Heart right ventricle (tissue), 12 donors: ENCODE data around the gene SPATC1L. TPM values are rescaled to one million over a fixed set of nuclear protein-coding genes. Genes with fewer than 3 reads are reported as not detected.

Experiments
- polyA plus RNA-seq, 2 donors: library from polyadenylated mRNA; stranded (reverse); fragments of 200-250 nt; gene quantifications; one replicate each; pipeline ENCODE4 v1.2.3, GENCODE V29; 2013
- total RNA-seq, 10 donors: library from RNA; stranded (reverse); fragmentation: NEBNext Ultra II Directional in 3 of 10; extraction: Animal tissue kit (Norgen Biotek cat#: 25700) in 3 of 10; gene quantifications; one replicate each; pipeline versions ENCODE4 v1.2.1 to v1.2.4, GENCODE V29; 2021 to 2023
- donor health status: ischemic (EF 13 %, LVEDD 7.1; RV severe dilation, severe dysfunction).
- donor health status: healthy with polysubstance abuse.
- donor health status: DM: no; HTN: yes; CAD: no.
- donor health status: DM: no; HTN: no; CAD: no.
- donor health status: ischemic (EF 25% LVEDD 6.9; RV normal size, moderate dysfunction).
- donor health status: ischemic (EF 25% LVEDD 5.7; RV mildly dilated, moderate dysfunction).
- donor health status: healthy.
- donor health status: nonischemic (EF 11% LVEDD 7.7; RV severe dilation, severe dysfunction).
- donor health status: DM: yes; HTN: yes; CAD: no.
- donor health status: PGD.
- donor health status: ischemic (EF 29% LVEDD 5.4; RV normal size, mild dysfunction).
- donor health status: nonischemic (EF 23%, LVEDD 6.1; RV moderate dilation, normal function).

The SPATC1L gene
- total and polyA plus RNA-seq, 12 donors, result 4.7 to 14.6 (median 8.4) TPM

Other genes starting within 250 kb of the SPATC1L start
- 100 to 1,000 TPM in 5 of 10 donors, 10 to 100 TPM in 5; 71.9 to 260 (median 100) TPM for gene COL6A1, start 202.7 kb downstream of the SPATC1L start, total RNA-seq
- 100 to 1,000 TPM; 209 to 388 TPM for gene COL6A1, start 202.7 kb downstream of the SPATC1L start, polyA plus RNA-seq
- 100 to 1,000 TPM in 8 of 10 donors, 10 to 100 TPM in 2; 76.6 to 370 (median 119) TPM for gene COL6A2, start 86.3 kb downstream of the SPATC1L start, total RNA-seq
- 100 to 1,000 TPM; 301 to 363 TPM for gene COL6A2, start 86.3 kb downstream of the SPATC1L start, polyA plus RNA-seq
- gene FTCD, start 28.9 kb downstream of the SPATC1L start, total RNA-seq, result 1 to 10 TPM in 6 of 10 donors, under 1 TPM in 4; 0.38 to 4.4 (median 1.1) TPM
- 1 to 10 TPM in 1 of 2 donors, under 1 TPM in 1; 0.14 to 4.0 TPM for gene FTCD, start 28.9 kb downstream of the SPATC1L start, polyA plus RNA-seq
- gene LSS, start 44.3 kb upstream of the SPATC1L start, total RNA-seq, result 10 to 100 TPM; 30.5 to 74.7 (median 40.7) TPM
- 10 to 100 TPM; 22.5 to 44.0 TPM for gene LSS, start 44.3 kb upstream of the SPATC1L start, polyA plus RNA-seq
- 10 to 100 TPM; 45.6 to 68.4 (median 53.9) TPM for gene MCM3AP, start 101.2 kb upstream of the SPATC1L start, total RNA-seq
- gene MCM3AP, start 101.2 kb upstream of the SPATC1L start, polyA plus RNA-seq, result 10 to 100 TPM; 31.0 to 37.1 TPM
- 10 to 100 TPM; 11.9 to 25.7 (median 16.7) TPM for gene YBEY, start 101.9 kb upstream of the SPATC1L start, total RNA-seq
- 10 to 100 TPM; 15.8 to 18.1 TPM for gene YBEY, start 101.9 kb upstream of the SPATC1L start, polyA plus RNA-seq
- 1 to 10 TPM in 8 of 10 donors, under 1 TPM in 2; 0.98 to 2.0 (median 1.3) TPM for gene C21orf58, start 139.4 kb upstream of the SPATC1L start, total RNA-seq
- gene C21orf58, start 139.4 kb upstream of the SPATC1L start, polyA plus RNA-seq, result 1 to 10 TPM in 1 of 2 donors, under 1 TPM in 1; 0.51 to 2.9 TPM
- 10 to 100 TPM; 17.5 to 58.6 (median 29.7) TPM for gene PCNT, start 139.7 kb upstream of the SPATC1L start, total RNA-seq
- gene PCNT, start 139.7 kb upstream of the SPATC1L start, polyA plus RNA-seq, result 10 to 100 TPM; 23.0 to 25.4 TPM